ENCODE measurements around the gene EXOC6B.

The EXOC6B gene

DNA sequence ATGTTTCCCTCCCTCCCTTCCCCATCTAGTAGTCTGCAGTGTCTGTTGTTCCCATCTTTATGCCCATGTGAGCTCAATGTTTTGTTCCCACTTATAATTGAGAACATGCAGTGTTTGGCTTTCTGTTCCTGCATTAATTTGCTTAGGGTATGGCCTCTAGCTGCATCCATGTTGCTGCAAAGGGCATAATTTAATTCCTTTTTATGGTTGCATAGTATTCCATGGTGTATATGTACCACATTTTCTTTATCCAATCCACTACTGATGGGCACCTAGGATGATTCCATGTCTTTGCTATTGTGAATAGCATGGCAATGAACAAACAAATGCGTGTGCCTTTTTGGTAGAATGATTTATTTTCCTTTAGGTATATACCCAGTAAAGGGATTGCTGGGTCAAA lies 617.6 kb downstream of the EXOC6B start:
- Histone ChIP-seq H3K9me3 (no peaks in the 10 kb centered on the region), H3K27me3 (ENCODE audit: low read depth) (no peaks in the 10 kb centered on the region), H3K4me1 (no peaks in the 10 kb centered on the region), H3K4me3 (no peak overlapping the region), H3K36me3 (replicated peaks) (no peaks in the 10 kb centered on the region)
- no peak for DNase-seq (ENCODE audit: low spot score in 2 of 2)
- in situ Hi-C loops (cut with MboI; ENCODE audit: low sequenced_read_pairs) = no loop called here

DNA sequence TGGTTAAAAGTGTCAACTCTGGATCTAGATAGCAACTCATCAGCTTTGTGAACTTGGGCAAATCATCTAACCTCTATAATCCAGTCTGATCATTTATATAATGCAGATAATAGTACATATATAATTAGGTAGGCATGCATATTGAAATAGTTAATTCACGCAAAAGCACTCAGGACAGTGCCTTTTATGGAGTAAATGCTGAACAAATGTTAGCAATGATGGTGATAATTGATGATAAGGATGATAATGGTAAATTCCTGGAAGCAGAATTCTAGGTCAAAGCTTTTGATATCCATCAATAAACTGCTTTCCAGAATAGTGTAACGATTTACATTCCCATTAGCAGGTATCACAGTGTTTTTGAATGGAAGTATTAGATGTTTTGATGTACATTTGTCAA lies 618.5 kb downstream of the EXOC6B start:
- no peak for DNase-seq (ENCODE audit: low spot score in 2 of 2)
- in situ Hi-C loops (cut with MboI; ENCODE audit: low sequenced_read_pairs) = no loop called here
- H3K36me3 ChIP-seq (replicated peaks) = no peaks in the 10 kb centered on the region
- H3K27me3 ChIP-seq (ENCODE audit: low read depth) = no peaks in the 10 kb centered on the region
- no peak overlapping the region for H3K4me3 ChIP-seq
- no peaks in the 10 kb centered on the region for H3K4me1 ChIP-seq
- H3K9me3 ChIP-seq = no peaks in the 10 kb centered on the region

- no peak overlapping the region for H3K4me3 ChIP-seq
- in situ Hi-C loops (cut with MboI; ENCODE audit: low sequenced_read_pairs) = no loop called here
- no peak for DNase-seq (ENCODE audit: low spot score in 2 of 2)
These were observed 620.3 kb downstream of the EXOC6B start for GRCh38 chr2:72205504-72205881.

GRCh38 chr2:72204786-72205503 lies 620.9 kb downstream of the EXOC6B start:
- no peak for DNase-seq (ENCODE audit: low spot score in 2 of 2)
- Histone ChIP-seq H3K36me3 (replicated peaks) (no peaks in the 10 kb centered on the region), H3K4me1 (no peaks in the 10 kb centered on the region), H3K27me3 (ENCODE audit: low read depth) (no peaks in the 10 kb centered on the region), H3K4me3 (no peak overlapping the region), H3K9me3 (no peaks in the 10 kb centered on the region)
- in situ Hi-C loops (cut with MboI; ENCODE audit: low sequenced_read_pairs) = no loop called here

More at GRCh38 chr2:72205504-72205881, 620.3 kb downstream of the EXOC6B start:
- H3K27me3 ChIP-seq (ENCODE audit: low read depth) = no peaks in the 10 kb centered on the region
- H3K36me3 ChIP-seq (replicated peaks) = no peaks in the 10 kb centered on the region
- no peaks in the 10 kb centered on the region for H3K9me3 ChIP-seq
- H3K4me1 ChIP-seq = no peaks in the 10 kb centered on the region

DNA sequence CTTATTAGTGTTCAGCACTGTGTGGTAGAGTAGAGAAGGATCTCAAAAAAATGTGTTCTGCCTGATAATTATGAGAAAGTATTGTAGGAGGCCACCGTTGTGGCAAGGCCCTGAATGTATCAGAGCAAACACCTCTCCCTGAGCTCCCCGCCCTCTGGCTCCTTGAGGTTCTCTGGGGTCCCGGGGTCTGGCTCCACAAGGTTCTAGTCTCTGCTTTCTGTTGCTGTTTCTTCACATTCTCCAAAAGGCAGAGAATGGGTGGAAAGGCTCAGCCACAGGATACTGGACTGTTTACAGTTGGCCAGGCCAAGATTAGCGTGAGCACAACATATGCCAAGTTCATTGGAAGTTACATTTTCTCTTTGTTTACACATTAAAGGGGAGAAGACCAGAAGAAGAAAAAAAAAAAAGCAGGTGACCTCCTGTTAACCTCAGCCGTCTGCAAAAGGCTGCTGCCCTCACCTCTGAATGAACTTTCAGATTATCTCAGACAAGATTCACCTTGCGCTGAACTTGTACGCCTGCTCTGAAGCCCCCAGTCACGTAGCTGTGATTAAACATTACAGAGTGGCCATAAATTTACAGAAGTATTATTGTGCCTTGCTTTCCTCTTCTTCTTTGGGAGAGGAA lies 621.6 kb downstream of the EXOC6B start:
- in situ Hi-C loops (cut with MboI; ENCODE audit: low sequenced_read_pairs) = no loop called here
- no peak for DNase-seq (ENCODE audit: low spot score in 2 of 2)
- Histone ChIP-seq H3K36me3 (replicated peaks) (no peaks in the 10 kb centered on the region), H3K9me3 (no peaks in the 10 kb centered on the region), H3K27me3 (ENCODE audit: low read depth) (no peaks in the 10 kb centered on the region), H3K4me3 (no peak overlapping the region), H3K4me1 (no peaks in the 10 kb centered on the region)

DNA sequence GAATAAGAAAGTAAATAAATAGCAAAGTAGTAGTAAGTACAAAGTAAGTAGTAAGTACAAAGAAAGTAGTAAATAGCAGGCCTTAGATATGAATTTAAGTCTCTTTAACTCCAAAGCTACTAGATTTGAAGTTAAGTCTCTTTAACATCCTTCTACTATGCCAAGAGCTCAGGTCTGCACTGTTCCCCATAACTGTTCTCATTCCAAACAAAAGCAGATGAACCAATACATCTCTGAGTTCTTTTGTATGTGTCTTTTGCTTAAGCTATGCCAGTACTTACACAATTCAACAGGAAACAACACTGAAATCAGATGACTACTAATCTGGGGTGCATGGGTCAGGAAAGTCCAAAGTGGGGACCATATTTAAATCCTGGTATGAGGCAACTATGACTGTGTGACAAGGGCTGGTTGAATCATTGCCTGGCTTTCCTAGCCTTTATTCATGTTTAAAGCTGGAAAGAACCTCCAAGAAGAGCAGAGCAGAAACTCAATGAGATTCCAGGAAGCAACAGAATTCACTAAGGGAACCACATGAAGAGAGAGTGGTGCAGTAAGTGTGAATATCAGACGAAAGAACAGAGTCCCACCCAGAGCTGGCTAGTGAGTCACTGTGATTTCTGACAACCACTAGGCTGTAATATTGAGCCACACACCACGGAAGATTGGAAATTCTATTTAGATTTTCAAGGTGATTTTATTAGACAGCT lies 627.1 kb downstream of the EXOC6B start:
- in situ Hi-C loops (cut with MboI; ENCODE audit: low sequenced_read_pairs) = no loop called here
- H3K27me3 ChIP-seq (ENCODE audit: low read depth) = no peaks in the 10 kb centered on the region
- H3K4me3 ChIP-seq = no peak overlapping the region
- H3K9me3 ChIP-seq = no peaks in the 10 kb centered on the region
- no peak for DNase-seq (ENCODE audit: low spot score in 2 of 2)
- no peaks in the 10 kb centered on the region; the same call in 1 of the 2 replicates for H3K4me1 ChIP-seq
- H3K36me3 ChIP-seq (replicated peaks) = no peaks in the 10 kb centered on the region

DNA sequence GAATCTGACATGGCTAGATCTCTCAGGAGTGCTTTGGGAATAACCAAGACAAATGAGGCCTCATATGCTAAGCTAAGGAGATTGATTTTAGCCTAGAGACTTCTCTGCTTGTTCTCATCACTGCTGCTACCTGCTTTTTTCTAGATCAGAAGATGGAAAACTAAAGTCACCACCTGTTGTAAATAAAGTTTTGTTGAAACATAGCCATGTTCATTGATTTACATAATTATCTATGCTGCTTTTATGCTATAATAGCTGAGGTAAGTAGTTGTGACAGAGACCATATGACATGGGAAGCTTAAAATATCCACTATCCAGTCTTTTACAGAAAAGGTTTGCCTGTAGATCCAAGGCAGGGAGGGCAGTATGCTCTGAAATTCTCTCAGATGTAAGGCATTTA lies 632.1 kb downstream of the EXOC6B start:
- H3K4me1 ChIP-seq = no peaks in the 10 kb centered on the region; the same call in 1 of the 2 replicates
- in situ Hi-C loops (cut with MboI; ENCODE audit: low sequenced_read_pairs) = no loop called here
- H3K4me3 ChIP-seq = no peak overlapping the region
- no peaks in the 10 kb centered on the region for H3K27me3 ChIP-seq (ENCODE audit: low read depth)
- H3K9me3 ChIP-seq = no peaks in the 10 kb centered on the region
- no peaks in the 10 kb centered on the region for H3K36me3 ChIP-seq (replicated peaks)
- DNase-seq (ENCODE audit: low spot score in 2 of 2) = no peak

DNA sequence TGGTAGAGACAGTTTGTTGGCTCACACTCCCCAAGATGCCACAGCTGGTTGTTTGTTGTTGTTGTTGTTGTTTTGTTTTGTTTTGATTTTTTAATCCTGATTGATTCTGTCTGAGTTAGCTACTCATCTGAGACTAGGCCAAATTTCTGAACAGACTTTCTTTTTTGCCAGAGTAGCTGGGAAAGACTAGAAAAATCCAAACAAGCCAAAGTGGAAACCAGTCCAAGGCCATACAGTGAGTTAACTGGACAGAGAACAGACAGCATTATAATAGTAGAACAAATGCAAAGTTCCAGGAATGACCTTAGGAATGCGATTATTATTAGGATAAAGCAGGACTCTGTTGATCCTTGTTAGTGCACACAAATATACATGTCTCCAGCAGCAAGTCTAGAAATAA lies 634.4 kb downstream of the EXOC6B start:
- no peak for DNase-seq (ENCODE audit: low spot score in 2 of 2)
- Histone ChIP-seq H3K4me1 (no peaks in the 10 kb centered on the region), H3K9me3 (no peaks in the 10 kb centered on the region), H3K27me3 (ENCODE audit: low read depth) (0 out of 2 replicates have a peak, but pooled peaks cover 2% of the 10 kb centered on the region), H3K36me3 (replicated peaks) (no peaks in the 10 kb centered on the region), H3K4me3 (no peak overlapping the region)
- in situ Hi-C loops (cut with MboI; ENCODE audit: low sequenced_read_pairs) = no loop called here

- H3K36me3 ChIP-seq (replicated peaks) = no peaks in the 10 kb centered on the region
- H3K27me3 ChIP-seq (ENCODE audit: low read depth) = 0 out of 2 replicates have a peak, but pooled peaks cover 2% of the 10 kb centered on the region
- no peak for DNase-seq (ENCODE audit: low spot score in 2 of 2)
- H3K9me3 ChIP-seq = no peaks in the 10 kb centered on the region
- in situ Hi-C loops (cut with MboI; ENCODE audit: low sequenced_read_pairs) = no loop called here
- no peak overlapping the region for H3K4me3 ChIP-seq
- no peaks in the 10 kb centered on the region for H3K4me1 ChIP-seq
These were observed 640.6 kb downstream of the EXOC6B start for GRCh38 chr2:72185206-72185605.

DNA sequence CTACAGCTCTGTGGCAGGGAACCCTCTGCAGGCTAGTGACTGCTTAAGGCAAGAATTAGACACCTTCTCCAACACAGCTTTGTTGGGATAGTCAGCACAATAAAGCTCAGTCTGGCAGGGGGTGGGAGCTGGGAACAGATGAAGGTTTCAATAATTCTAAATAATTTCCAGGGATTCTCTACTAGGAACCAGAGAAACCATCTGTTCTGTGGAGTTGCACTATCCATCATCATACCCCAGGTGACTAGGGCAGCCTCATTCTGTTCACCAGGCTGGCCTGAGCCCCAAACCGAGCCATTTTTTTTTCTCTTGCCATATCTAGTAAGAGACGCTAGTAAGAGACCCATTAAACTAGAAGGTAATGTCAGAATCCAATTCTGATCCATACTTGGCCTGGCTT lies 642.4 kb downstream of the EXOC6B start:
- H3K36me3 ChIP-seq (replicated peaks) = no peaks in the 10 kb centered on the region
- no peaks in the 10 kb centered on the region for H3K9me3 ChIP-seq
- H3K4me1 ChIP-seq = no peaks in the 10 kb centered on the region
- H3K27me3 ChIP-seq (ENCODE audit: low read depth) = no peaks in the 10 kb centered on the region
- no peak overlapping the region for H3K4me3 ChIP-seq
- no peak for DNase-seq (ENCODE audit: low spot score in 2 of 2)
- in situ Hi-C loops (cut with MboI; ENCODE audit: low sequenced_read_pairs) = no loop called here

DNA sequence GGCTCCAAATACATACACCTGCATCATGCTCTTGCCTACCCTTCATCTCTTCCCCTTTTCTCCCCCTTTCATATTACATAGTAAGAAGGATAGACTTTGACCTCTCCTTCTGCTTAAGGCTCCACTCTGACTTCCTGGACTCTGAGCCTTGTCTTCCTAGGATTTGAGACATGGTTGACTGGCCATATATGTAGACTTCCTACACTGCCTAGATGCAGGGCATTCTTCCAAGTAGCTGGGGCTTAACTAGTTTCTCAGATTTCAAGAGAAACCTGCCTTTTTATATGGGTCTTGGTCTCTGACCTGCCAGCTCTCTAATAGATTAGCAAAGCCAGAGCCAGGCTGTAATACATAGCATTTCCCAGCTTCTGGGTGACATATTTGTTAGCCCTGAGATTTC lies 642.8 kb downstream of the EXOC6B start:
- Histone ChIP-seq H3K4me3 (no peak overlapping the region), H3K36me3 (replicated peaks) (no peaks in the 10 kb centered on the region), H3K4me1 (no peaks in the 10 kb centered on the region), H3K9me3 (no peaks in the 10 kb centered on the region), H3K27me3 (ENCODE audit: low read depth) (no peaks in the 10 kb centered on the region)
- no peak for DNase-seq (ENCODE audit: low spot score in 2 of 2)
- in situ Hi-C loops (cut with MboI; ENCODE audit: low sequenced_read_pairs) = no loop called here

GRCh38 chr2:72182547-72182946 lies 643.3 kb downstream of the EXOC6B start:
- in situ Hi-C loops (cut with MboI; ENCODE audit: low sequenced_read_pairs) = no loop called here
- Histone ChIP-seq H3K36me3 (replicated peaks) (no peaks in the 10 kb centered on the region), H3K4me1 (no peaks in the 10 kb centered on the region), H3K4me3 (no peak overlapping the region), H3K9me3 (no peaks in the 10 kb centered on the region), H3K27me3 (ENCODE audit: low read depth) (no peaks in the 10 kb centered on the region)
- DNase-seq (ENCODE audit: low spot score in 2 of 2) = no peak

DNA sequence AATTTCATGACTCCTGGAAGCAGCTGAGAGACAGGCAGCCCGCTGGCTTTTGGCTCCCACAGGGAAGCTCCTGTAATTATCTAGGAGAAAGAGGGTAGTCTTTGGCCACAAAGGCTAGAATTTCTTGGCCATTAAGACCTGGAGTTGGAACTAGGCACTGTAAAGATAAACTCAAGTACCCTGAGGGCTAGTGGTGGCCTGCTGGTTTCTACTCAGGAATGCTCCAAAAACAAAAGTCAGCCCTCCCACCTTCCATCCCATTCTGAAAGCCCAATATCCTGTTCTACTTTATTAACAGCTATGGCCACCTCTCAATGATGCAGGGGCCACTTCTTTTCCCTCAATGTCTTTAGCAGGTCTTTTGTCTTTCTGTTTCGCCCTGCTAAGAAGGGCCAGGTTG lies 644.2 kb downstream of the EXOC6B start:
- no peak overlapping the region for H3K4me3 ChIP-seq
- no peaks in the 10 kb centered on the region for H3K36me3 ChIP-seq (replicated peaks)
- DNase-seq (ENCODE audit: low spot score in 2 of 2) = no peak
- no peaks in the 10 kb centered on the region for H3K27me3 ChIP-seq (ENCODE audit: low read depth)
- no peaks in the 10 kb centered on the region for H3K4me1 ChIP-seq
- in situ Hi-C loops (cut with MboI; ENCODE audit: low sequenced_read_pairs) = no loop called here
- H3K9me3 ChIP-seq = no peaks in the 10 kb centered on the region

GRCh38 chr2:72180351-72180750 lies 645.5 kb downstream of the EXOC6B start:
- DNase-seq (ENCODE audit: low spot score in 2 of 2) = no peak
- no peaks in the 10 kb centered on the region for H3K36me3 ChIP-seq (replicated peaks)
- no peak overlapping the region for H3K4me3 ChIP-seq
- H3K4me1 ChIP-seq = no peaks in the 10 kb centered on the region
- in situ Hi-C loops (cut with MboI; ENCODE audit: low sequenced_read_pairs) = no loop called here
- no peaks in the 10 kb centered on the region for H3K9me3 ChIP-seq
- H3K27me3 ChIP-seq (ENCODE audit: low read depth) = no peaks in the 10 kb centered on the region

All from HAP-1 (cell line).